Stimulated activated CD8-positive, alpha-beta memory T cell treated with anti-CD3 and anti-CD28 coated beads, Interleukin-15, amount 100 ng/mL, for 4 hours (primary cell): ENCODE measurements around the gene PLEK.
"Not testable (repeated sequence)": the region's sequence is repeated elsewhere in the genome, so short reads cannot be mapped to it uniquely, and the experiment has no call there.

Experiments
- DNase-seq, 2 donors: peaks; one replicate each; pipeline ENCODE4 v3.0.0-alpha.2; 2020; ENCODE audit warnings: low read depth in 2 of 2

Gene PLEK

DNA sequence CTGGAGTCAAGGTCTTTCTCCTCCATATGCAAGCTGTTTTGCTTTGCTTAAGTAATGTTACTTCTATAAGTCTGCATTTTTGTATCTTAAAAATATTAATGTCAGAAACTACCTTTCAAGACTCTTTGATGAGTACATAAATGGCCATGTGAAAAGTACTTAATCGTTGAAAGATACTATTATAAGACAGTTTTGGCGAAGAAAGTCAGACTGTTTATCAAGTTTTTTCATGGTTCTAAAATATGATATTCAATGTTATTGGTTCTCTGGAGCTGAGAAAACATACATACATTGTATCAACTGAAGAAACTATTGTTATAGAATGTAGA, 76.9 kb downstream of the PLEK start:
- DNase-seq: no peak

DNA sequence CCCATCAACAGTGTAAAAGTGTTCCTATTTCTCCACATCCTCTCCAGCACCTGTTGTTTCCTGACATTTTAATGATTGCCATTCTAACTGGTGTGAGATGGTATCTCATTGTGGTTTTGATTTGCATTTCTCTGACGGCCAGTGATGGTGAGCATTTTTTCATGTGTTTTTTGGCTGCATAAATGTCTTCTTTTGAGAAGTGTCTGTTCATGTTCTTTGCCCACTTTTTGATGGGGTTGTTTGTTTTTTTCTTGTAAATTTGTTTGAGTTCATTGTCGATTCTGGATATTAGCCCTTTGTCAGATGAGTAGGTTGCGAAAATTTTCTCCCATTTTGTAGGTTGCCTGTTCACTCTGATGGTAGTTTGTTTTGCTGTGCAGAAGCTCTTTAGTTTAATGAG, 81.3 kb downstream of the PLEK start:
- not testable (repeated sequence) for DNase-seq
